Fibroblast of villous mesenchyme (primary cell): ENCODE data around the gene TBX19. TPM values are rescaled to one million over a fixed set of nuclear protein-coding genes. Genes with fewer than 3 reads are reported as not detected.

Experiments used
- DNase-seq: peaks from one replicate; pipeline ENCODE4 v3.0.0-alpha.2; 2010; ENCODE audit warnings: low read depth
- H3K4me3 ChIP-seq: 2 replicates; pipeline ENCODE4 v1.5.1; 2011; ENCODE audit warnings: low read depth, mild to moderate bottlenecking, low read length
- CTCF ChIP-seq: IDR thresholded peaks from 2 replicates; pipeline ENCODE4 v1.5.1; 2012; ENCODE audit warnings: low read depth, mild to moderate bottlenecking, low read length; ENCODE audit not compliant: insufficient read depth
- total RNA-seq: library from RNA; depleted of rRNA; stranded (reverse); fragments of >200 nt; gene quantifications from 2 replicates; pipeline ENCODE4 v1.2.3, GENCODE V29; 2012

The TBX19 gene
- total RNA-seq, 1 donor: 0.86 TPM

- TF ChIP-seq CTCF: no peak
- H3K4me3 ChIP-seq: no peak overlapping the region
- DNase-seq: no peak
Measured at GRCh38 chr1:168317309-168317708, 36.6 kb downstream of the TBX19 start.

GRCh38 chr1:168319691-168320090 is 39.0 kb downstream of the TBX19 start:
- no peak for DNase-seq
- H3K4me3 ChIP-seq: no peak overlapping the region
- TF ChIP-seq CTCF: no peak

- DNase-seq: no peak
Measured at GRCh38 chr1:168320149-168320548, 39.5 kb downstream of the TBX19 start.

GRCh38 chr1:168320800-168321450 is 40.2 kb downstream of the TBX19 start:
- H3K4me3 ChIP-seq: no peak overlapping the region
- TF ChIP-seq CTCF: no peak
- peak; percentile 85 for DNase-seq

More at GRCh38 chr1:168320149-168320548, 39.5 kb downstream of the TBX19 start:
- no peak overlapping the region for H3K4me3 ChIP-seq
- TF ChIP-seq CTCF: no peak

GRCh38 chr1:168321945-168322344 is 41.3 kb downstream of the TBX19 start:
- no peak overlapping the region for H3K4me3 ChIP-seq
- DNase-seq: peak; percentile 42
- peak; percentile 48 for TF ChIP-seq CTCF

GRCh38 chr1:168324745-168325425 is 44.2 kb downstream of the TBX19 start:
- no peak for DNase-seq
- TF ChIP-seq CTCF: no peak
- no peak overlapping the region for H3K4me3 ChIP-seq
